ENCODE measurements around the gene PPIP5K2.
"Not testable (repeated sequence)": the region's sequence is repeated elsewhere in the genome, so short reads cannot be mapped to it uniquely, and the experiment has no call there.

The PPIP5K2 gene

DNA sequence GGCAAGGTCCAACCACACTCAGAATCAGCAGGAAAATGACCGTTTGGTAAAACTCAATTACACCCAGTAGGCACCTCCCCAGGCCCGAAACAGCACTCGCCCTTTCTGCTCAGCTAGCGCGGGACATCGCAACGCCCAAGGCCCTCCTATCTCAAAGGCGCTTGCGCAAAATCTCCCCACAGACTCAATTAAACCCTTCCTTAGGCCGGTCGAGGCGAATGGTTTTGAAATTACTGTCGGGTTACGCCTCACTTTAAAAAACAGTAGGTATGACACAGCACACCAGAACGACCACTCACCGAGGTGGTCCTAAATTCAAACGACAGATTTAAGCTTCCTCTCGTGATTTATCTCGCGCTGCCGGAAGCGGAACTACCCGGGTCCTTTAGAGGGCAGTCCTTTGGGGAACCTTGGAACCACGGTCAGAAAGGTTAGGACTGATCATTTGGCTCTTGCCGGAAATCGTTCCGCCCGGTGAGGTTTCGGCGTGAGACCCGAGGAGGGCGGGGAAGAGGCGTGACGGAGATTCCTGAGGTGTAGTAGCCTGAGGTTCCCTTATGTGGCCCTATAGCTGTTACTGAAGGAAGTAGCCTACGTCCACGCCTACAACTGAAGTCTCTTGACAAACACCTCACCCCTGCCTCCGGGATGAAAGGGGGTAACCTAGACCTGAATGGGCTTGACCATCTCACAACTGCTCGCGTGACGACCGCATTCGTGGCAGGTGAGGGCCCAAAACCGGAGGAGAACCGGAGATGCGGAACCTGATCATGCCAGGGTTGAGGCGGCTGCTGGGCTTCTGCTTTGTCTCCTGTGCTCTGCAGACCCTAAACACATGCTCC, at the start of gene PPIP5K2, which contains the start of gene GIN1:
Gene PPIP5K2 (plus strand): TSS at position 537 of the 842 bp plus-strand sequence. CDS start 9,289 bp downstream, outside the sequence.
Gene GIN1 (minus strand): TSS at position 374 of the 842 bp plus-strand sequence. CDS start 11,431 bp downstream, outside the sequence.
- DNase-seq: peak; percentile 97

DNA sequence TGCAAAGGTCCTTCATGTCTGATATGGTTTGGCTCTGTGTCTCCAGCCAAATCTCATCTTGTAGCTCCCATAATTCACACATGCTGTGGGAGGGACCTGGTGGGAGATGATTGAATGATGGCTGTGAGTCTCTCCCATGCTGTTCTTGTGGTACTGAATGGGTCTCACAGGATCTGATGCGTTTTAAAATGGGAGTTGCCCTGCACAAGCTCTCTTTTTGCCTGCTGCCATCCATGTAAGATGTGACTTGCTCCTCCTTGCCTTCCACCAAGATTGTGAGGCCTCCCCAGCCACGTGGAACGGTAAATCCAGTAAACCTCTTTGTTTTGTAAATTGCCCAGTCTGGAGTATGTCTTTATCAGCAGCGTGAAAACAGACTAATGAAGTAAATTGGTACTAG, 46.6 kb upstream of the PPIP5K2 start:
- DNase-seq: not testable (repeated sequence)

DNA sequence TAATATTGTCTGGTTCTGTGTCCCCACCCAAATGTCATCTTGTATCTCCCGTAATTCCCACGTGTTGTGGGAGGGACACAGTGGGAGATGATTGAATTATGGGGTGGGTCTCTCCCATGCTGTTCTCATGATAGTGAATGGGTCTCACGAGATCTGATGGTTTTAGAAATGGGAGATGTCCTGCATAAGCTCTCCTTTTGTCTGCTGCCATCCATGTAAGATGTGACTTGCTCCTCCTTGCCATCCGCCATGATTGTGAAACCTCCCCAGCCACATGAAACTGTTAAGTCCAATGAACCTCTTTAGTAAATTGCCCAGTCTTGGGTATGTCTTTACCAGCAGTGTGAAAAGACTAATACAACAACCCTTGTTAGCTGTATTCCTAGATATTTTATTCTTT, 44.7 kb upstream of the PPIP5K2 start:
- no peak for DNase-seq

- no peak for DNase-seq
Measured at GRCh38 chr5:103079796-103080195, 40.3 kb upstream of the PPIP5K2 start.

- DNase-seq: no peak
Measured at GRCh38 chr5:103086547-103086946, 33.6 kb upstream of the PPIP5K2 start.

DNA sequence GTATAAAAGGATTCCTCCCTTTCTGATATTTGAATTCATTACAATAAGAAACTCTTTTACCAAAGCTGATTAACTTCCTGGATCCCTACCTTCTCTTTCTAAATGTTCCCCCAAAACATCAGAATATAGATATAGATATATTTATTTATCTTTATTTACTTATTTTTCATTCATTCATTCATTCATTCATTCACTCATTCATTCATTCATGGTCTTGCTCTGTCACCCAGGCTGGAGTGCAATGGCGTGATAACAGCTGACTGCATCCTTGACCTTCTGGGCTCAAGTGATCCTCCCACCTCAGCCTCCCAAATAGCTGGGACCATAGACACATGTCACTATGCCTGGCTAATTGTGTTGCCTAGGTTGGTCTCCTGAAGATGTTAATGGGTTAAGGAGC, 30.8 kb upstream of the PPIP5K2 start:
- DNase-seq: no peak

DNA sequence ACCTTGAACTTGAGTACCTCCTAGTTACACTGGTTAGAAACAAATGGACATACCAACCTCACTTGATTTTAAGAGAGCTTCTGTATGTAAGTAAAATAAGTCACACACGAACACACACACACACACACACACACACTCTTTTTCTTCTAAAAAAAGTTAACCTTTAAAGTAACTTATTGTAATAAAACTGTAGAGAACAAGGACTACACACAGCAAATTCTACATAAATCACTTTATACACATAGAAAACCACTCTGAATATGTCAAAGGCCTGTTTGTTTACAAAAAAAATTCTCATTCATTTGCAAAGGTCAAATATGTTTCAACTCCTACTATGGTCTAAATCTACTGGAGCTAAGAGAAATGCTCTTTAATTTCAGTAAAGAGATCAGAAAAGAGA, 29.3 kb upstream of the PPIP5K2 start:
- no peak for DNase-seq

DNA sequence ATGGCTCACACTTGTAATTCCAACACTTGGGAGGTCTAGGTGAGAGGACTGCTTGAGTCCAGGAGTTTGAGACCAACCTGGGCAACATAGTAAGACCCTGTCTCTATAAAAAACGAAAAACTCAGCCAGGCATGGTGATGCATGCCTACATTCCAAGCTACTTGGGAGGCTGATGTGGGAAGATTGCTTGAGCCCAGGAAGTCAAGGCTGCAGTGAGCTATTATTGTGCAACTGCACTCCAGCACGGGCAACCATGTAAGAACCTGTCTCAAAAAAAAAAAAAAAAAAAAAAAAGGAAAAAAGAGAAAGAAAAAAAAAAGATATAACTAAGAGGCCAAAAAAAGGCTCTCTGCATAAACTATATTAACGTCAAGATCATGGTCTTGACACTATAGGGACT, 27.4 kb upstream of the PPIP5K2 start:
- DNase-seq: no peak

DNA sequence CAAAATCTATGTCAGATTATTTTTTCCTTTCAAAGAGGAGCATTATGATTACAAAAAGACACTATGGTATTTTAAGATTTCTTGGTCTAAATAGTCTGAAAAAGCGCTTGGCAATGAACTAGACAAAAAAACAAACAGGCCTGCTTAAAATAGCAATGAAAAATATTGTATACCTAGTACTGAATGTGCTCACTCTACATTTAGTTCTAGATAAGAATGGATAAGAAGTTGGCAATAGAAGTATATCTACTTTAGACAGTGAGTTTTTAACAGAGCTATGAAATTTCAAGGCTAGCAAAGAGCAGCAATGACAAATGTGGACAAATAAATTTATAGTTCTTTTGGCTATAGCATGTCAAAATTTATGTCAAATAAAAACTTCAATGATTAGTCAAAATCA, 26.4 kb upstream of the PPIP5K2 start:
- no peak for DNase-seq

- no peak for DNase-seq
Measured at GRCh38 chr5:103094737-103095136, 25.4 kb upstream of the PPIP5K2 start.

DNA sequence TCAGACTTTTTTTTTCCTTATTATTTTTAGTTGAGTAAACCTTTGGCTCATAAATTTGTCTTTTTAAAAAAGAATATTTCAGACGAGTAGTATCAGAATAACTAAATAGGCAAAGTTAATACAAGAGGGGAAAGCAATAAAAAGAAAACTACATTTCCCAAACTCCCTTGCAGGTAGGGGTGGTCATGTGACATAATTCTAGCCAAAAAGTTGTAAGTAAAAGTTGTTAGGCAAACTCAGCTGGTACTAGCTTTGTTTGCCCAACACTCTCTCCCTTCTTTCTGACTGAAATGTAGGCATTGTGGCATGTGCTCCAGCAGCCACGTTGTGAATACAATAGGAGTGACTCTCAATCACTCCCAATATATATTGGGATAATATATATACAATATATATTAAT, 21.1 kb upstream of the PPIP5K2 start:
- DNase-seq: no peak

DNA sequence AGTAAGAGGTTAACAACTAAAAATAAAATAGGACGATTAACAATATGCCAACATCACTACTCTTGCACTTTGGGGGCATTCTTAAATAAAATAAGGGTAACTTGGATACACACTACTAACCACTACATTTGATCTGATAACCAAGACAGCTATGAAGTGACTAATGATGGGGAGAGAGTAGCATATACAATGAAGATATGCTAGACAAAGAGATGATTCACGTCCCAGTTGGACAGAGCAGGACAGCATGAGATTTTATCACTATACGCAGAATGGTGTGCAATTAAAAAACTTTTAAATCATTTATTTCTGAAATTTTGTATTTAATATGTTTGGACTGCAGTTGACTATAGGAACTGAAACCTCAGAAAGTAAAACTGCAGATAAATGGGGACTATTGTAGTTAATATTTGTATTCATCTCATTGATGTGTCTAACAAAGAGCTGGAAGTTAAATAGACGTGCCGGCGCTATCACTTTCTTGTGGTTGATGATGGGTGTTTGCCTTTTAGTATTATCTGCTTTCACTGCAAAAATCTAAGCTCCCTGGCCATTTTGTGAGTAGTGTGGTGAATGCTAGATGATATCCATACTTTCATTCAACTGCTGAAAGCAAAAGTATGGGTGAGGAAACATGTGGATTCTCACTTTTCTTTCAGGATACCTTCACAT, 18.9 kb upstream of the PPIP5K2 start:
- DNase-seq: no peak

GRCh38 chr5:103102234-103102633, 17.9 kb upstream of the PPIP5K2 start:
- DNase-seq: no peak

- DNase-seq: no peak
Measured at GRCh38 chr5:103108086-103108485, 12.0 kb upstream of the PPIP5K2 start.

DNA sequence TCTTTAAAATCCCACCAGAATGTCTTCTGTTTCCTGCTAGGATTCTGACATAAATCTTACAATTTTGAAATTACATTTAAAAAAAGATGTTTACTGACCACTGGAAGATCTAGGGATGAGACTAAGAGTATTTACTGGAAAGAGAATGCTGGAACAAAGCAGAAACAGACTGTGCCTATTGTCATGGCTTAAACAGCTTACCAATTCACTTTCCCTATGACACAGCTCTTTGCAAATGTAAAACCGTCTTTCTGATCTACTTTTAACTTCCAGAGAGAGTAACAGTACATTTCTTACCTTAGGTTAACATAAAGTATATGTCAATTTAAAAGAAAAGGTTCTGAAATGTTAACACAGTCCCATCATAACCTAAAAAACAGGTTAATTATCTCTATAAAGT, 10.8 kb upstream of the PPIP5K2 start:
- no peak for DNase-seq

- DNase-seq: no peak
Measured at GRCh38 chr5:103110403-103110802, 9.7 kb upstream of the PPIP5K2 start.

- DNase-seq: no peak
Measured at GRCh38 chr5:103111468-103111867, 8.6 kb upstream of the PPIP5K2 start.

DNA sequence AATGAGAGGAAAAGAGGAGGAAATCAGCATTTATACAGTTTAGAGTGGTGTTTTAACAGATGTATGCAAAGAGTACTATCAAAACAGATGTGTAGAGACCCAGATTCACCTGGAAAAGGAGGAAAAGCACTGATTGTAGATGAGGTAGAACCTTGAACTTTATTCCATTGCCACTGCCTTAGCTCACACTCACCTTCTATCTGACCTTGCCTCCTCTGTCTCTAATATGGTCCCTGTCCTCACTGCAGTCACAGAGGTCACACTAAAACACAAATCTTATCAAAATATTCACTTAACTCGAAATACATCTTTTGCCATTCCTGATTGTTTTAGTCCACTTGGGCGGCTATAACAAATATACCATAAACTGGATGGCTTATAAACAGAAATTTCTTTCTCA, 7.2 kb upstream of the PPIP5K2 start:
- DNase-seq: no peak

- no peak for DNase-seq
Measured at GRCh38 chr5:103114440-103114839, 5.7 kb upstream of the PPIP5K2 start.

DNA sequence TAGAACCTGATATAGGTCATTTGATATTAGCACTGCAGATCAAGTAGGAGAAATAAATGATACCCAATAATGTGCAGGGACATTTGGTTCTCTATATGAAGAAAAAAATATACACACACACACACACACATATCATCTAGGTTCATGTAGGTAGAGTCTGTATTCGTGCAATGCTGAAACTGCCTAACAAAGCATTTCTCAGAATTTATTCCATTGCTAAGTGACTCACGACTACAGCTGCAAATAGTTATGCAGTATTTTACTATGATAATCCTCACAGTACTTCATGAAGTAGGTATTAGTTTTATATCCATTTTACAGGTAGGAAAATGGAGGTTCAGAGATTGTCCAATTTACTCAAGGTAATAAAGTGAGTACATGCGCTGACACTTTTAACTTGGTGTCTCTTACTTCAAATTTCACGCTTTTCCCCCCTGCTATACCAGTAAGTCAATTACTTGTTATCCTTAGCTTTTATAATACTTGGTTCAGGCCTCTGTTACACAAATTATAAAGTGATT, 2.6 kb upstream of the PPIP5K2 start:
- DNase-seq: no peak

DNA sequence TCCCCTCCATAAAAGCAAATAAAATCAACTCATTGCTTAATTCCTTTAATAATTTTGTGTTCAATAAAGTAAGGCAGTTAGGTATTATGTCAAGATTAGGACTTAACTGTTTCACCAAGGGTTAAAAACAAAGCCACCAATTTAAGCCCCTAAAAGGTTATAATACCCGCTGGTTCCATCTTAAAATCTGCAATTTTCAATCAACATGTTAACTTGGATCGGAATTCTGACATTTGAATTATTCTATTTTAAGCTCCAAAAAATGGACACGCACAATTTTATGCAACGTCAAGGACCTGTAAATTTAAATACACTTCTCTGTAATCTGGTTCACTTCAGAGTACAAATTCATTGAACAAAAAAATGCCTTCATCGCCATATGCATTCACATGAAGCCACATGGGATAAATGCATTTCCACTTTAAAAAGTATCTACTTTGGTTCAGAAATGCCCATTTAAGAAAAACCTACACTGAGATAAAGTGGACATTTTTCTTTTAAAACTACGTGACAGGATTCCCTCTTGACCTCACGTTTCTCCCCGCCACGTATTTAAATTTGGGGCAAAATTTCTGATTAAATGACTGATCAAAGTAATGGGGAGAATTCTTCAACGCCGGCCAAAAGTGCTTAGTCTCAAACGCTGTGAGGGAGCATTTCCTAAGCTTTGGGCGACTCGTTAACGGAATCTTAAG, 884 bp upstream of the PPIP5K2 start:
- DNase-seq: no peak

GRCh38 chr5:103120607-103121200, 603 bp downstream of the PPIP5K2 start:
- no peak for DNase-seq

DNA sequence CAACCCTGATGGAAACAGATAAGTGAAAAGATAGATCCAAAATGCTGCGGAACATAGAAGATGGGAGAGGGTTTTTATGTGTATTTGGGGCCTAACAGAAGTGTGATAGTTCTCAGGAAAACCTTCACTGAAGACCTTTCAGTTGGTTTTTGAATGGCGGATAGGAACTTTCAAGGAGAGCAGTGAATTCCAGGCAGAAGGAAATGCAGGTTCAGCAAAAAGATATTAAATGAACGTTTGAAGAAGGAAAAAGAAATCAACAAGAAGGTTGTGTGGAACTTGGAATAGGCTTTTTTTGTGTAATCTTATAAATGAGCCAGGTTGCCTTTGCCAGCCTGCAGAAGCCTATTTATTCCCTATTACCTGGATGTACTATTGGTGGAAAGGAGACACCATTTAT, 2.1 kb downstream of the PPIP5K2 start:
- no peak for DNase-seq

Measured in stimulated activated CD4-positive, alpha-beta T cell treated with anti-CD3 and anti-CD28 coated beads, Interleukin-1b, Interleukin-23, amount 100 ng/mL, for 48 hours (primary cell).